ENCODE measurements around the gene SFN. TPM values are rescaled to one million over a fixed set of nuclear protein-coding genes. Genes with fewer than 3 reads are reported as not detected.

SFN gene
- total RNA-seq, 3 donors from 2014 or later (not counting 1 experiment from before 2014, with no cell fraction given): 0.66 to 1.3 TPM; not detected in 1

GRCh38 chr1:26912147-26912490, 49.2 kb downstream of the SFN start:
- H3K36me3 ChIP-seq (ENCODE audit: control insufficient read depth, insufficient read depth, low read length): no peaks in the 10 kb centered on the region
- ATAC-seq: no peak
- Mint-ChIP-seq H3K36me3 (no peaks in the 10 kb centered on the region), H3K27me3 (ENCODE audit: low read depth in 2 of 2) (peaks cover 0 to under 1% of the 10 kb centered on the region in 2 donors), H3K4me3 (no peak overlapping the region), H3K27ac (no peak overlapping the region), H3K9me3 (no peaks in the 10 kb centered on the region), H3K4me1 (no peaks in the 10 kb centered on the region)
- WGBS (ENCODE audit: insufficient coverage): no CpG with 5 or more reads among the region's 2 CpGs
- no peaks in the 10 kb centered on the region for H3K4me1 ChIP-seq (ENCODE audit: control insufficient read depth, insufficient read depth, low read length)
- H3K27ac ChIP-seq (ENCODE audit: low read length): no peak overlapping the region
- H3K27me3 ChIP-seq (ENCODE audit: control insufficient read depth, insufficient read depth, low read length): no peaks in the 10 kb centered on the region
- intact Hi-C loops (cut with micrococcal nuclease): no loop called here
- H3K9me3 ChIP-seq (ENCODE audit: control insufficient read depth, insufficient read depth, low read length): no peaks in the 10 kb centered on the region
- DNase-seq: no peak
- no peak for TF ChIP-seq CTCF (IDR thresholded peaks at IDR 0.05)
- no peak overlapping the region for H3K4me3 ChIP-seq (ENCODE audit: low read length)

DNA sequence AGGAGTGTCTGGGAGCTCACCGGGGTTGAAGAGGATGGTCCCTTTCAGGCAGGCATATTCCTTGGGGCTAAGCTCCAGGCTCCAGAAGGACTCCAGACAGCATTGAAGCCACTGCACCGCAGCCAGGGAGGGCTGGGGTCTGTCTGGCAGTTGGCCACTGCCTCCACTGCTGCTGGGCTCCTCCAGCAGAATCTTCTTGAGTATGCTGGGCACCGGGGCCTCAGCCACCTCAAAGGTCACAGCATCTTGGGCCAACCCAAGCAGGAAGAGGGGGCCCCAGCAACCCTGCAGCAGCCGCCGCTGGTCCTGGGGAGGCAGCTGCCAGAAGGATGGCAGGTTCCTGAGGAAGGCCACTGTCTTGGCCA, 50.4 kb downstream of the SFN start:
- no peak for ATAC-seq
- Mint-ChIP-seq H3K4me1 (no peaks in the 10 kb centered on the region), H3K9me3 (no peaks in the 10 kb centered on the region), H3K4me3 (no peak overlapping the region), H3K27me3 (ENCODE audit: low read depth in 2 of 2) (no peaks in the 10 kb centered on the region), H3K27ac (no peak overlapping the region), H3K36me3 (no peaks in the 10 kb centered on the region)
- intact Hi-C loops (cut with micrococcal nuclease): no loop called here
- Histone ChIP-seq H3K27ac (ENCODE audit: low read length) (no peak overlapping the region), H3K4me1 (ENCODE audit: control insufficient read depth, insufficient read depth, low read length) (no peaks in the 10 kb centered on the region), H3K27me3 (ENCODE audit: control insufficient read depth, insufficient read depth, low read length) (no peaks in the 10 kb centered on the region), H3K4me3 (ENCODE audit: low read length) (no peak overlapping the region), H3K9me3 (ENCODE audit: control insufficient read depth, insufficient read depth, low read length) (no peaks in the 10 kb centered on the region), H3K36me3 (ENCODE audit: control insufficient read depth, insufficient read depth, low read length) (no peaks in the 10 kb centered on the region)
- WGBS (ENCODE audit: insufficient coverage): 79% methylated on average over 5 of the region's 5 CpGs
- DNase-seq: no peak
- no peak for TF ChIP-seq CTCF (IDR thresholded peaks at IDR 0.05)

Other genes with a start within 250 kb of the SFN start
- gene ARID1A, start 167.1 kb upstream of the SFN start, total RNA-seq: 100 to 1,000 TPM; 199 to 214 (median 202) TPM
- 10 to 100 TPM; 23.1 to 35.2 (median 30.3) TPM for gene PIGV, start 75.2 kb upstream of the SFN start, total RNA-seq
- gene ZDHHC18, start 36.5 kb upstream of the SFN start, total RNA-seq: 10 to 100 TPM; 70.0 to 74.6 (median 72.3) TPM
- gene GPN2, start 27.1 kb downstream of the SFN start, total RNA-seq: 10 to 100 TPM; 32.4 to 42.6 (median 37.9) TPM
- 10 to 100 TPM; 25.5 to 41.3 (median 34.6) TPM for gene GPATCH3, start 37.3 kb downstream of the SFN start, total RNA-seq
- not detected for gene NR0B2, start 50.8 kb downstream of the SFN start, total RNA-seq
- gene NUDC, start 58.6 kb downstream of the SFN start, total RNA-seq: 10 to 100 TPM; 43.6 to 46.6 (median 43.7) TPM
- gene KDF1, start 97.3 kb downstream of the SFN start, total RNA-seq: under 1 TPM in 2 of 3 donors, not detected in 1; 0.20 to 0.52 TPM
- 1 to 10 TPM in 1 of 3 donors, under 1 TPM in 2; 0.18 to 3.0 (median 0.95) TPM for gene TRNP1, start 130.5 kb downstream of the SFN start, total RNA-seq
- gene TENT5B, start 149.7 kb downstream of the SFN start, total RNA-seq: under 1 TPM in 1 of 3 donors, not detected in 2; 0.40 TPM